ENCODE results near the gene ETV5.
"Not testable (repeated sequence)": the region's sequence is repeated elsewhere in the genome, so short reads cannot be mapped to it uniquely, and the experiment has no call there.

GRCh38 chr3:186019288-186019687 is 89.6 kb downstream of the ETV5 start:
- TF ChIP-seq EZH2 (IDR thresholded peaks at IDR 0.05; ENCODE audit: borderline replicate concordance, low read depth, low read length, poor library complexity, severe bottlenecking): not testable (repeated sequence)
- TF ChIP-seq, protein P1, sequence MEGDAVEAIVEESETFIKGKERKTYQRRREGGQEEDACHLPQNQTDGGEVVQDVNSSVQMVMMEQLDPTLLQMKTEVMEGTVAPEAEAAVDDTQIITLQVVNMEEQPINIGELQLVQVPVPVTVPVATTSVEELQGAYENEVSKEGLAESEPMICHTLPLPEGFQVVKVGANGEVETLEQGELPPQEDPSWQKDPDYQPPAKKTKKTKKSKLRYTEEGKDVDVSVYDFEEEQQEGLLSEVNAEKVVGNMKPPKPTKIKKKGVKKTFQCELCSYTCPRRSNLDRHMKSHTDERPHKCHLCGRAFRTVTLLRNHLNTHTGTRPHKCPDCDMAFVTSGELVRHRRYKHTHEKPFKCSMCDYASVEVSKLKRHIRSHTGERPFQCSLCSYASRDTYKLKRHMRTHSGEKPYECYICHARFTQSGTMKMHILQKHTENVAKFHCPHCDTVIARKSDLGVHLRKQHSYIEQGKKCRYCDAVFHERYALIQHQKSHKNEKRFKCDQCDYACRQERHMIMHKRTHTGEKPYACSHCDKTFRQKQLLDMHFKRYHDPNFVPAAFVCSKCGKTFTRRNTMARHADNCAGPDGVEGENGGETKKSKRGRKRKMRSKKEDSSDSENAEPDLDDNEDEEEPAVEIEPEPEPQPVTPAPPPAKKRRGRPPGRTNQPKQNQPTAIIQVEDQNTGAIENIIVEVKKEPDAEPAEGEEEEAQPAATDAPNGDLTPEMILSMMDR (conservative IDR thresholded peaks at IDR 0.05; ENCODE audit: low read depth, low read length): not testable (repeated sequence)

Measured in A673 (cell line).